Eye (tissue), 1 donor: ENCODE measurements around the gene PROC.
"Not testable (repeated sequence)": the region's sequence is repeated elsewhere in the genome, so short reads cannot be mapped to it uniquely, and the experiment has no call there.

Experiments used
- DNase-seq: peaks from one replicate; pipeline ENCODE4 v3.0.0-alpha.2; 2015

PROC gene

GRCh38 chr2:127428057-127428814, 10.0 kb downstream of the PROC start:
- no peak for DNase-seq

GRCh38 chr2:127428815-127429109, 10.5 kb downstream of the PROC start:
- DNase-seq = no peak

GRCh38 chr2:127429291-127429690, 11.1 kb downstream of the PROC start:
- DNase-seq = no peak

GRCh38 chr2:127429844-127430425, 11.7 kb downstream of the PROC start:
- DNase-seq = no peak

GRCh38 chr2:127431408-127432023, 13.3 kb downstream of the PROC start:
- DNase-seq = no peak

DNA sequence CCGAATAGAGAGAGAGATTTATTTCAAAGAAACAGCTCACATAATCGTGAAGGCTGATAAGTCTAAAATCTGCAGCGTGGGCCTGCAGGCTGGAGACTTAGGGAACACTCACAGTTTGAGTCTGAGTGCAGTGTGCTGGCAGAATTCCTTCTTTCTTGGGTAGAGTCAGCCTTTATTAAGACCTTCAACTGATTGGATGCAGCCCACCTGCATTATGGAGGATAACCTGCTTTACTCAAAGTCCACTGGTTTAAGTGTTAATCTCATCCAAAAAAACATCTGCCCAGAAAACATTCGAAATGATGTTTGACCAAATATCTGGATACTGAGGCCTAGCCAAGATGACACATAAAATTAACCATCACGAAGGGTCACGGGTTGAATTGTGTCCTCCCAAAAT, 16.3 kb downstream of the PROC start:
- no peak for DNase-seq

DNA sequence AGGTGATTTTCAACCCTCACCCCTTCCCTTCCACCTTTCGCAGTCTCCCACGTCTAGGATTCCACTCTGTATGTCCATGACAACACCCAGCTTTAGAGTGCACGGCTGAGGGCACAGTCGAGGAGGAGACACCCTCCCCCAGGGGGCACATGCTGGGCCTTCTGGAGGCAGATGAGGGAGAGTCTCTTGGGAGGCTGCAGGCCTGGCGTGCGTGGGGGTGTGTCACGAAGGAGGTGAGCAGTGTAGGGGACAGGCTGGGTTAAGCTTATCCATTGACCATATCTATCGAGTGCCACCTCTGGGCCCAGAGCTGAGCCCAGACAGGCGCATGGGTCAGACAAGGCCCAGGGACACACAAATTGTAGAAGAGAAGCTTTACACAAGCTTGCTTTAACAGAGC, 18.8 kb downstream of the PROC start:
- no peak for DNase-seq

DNA sequence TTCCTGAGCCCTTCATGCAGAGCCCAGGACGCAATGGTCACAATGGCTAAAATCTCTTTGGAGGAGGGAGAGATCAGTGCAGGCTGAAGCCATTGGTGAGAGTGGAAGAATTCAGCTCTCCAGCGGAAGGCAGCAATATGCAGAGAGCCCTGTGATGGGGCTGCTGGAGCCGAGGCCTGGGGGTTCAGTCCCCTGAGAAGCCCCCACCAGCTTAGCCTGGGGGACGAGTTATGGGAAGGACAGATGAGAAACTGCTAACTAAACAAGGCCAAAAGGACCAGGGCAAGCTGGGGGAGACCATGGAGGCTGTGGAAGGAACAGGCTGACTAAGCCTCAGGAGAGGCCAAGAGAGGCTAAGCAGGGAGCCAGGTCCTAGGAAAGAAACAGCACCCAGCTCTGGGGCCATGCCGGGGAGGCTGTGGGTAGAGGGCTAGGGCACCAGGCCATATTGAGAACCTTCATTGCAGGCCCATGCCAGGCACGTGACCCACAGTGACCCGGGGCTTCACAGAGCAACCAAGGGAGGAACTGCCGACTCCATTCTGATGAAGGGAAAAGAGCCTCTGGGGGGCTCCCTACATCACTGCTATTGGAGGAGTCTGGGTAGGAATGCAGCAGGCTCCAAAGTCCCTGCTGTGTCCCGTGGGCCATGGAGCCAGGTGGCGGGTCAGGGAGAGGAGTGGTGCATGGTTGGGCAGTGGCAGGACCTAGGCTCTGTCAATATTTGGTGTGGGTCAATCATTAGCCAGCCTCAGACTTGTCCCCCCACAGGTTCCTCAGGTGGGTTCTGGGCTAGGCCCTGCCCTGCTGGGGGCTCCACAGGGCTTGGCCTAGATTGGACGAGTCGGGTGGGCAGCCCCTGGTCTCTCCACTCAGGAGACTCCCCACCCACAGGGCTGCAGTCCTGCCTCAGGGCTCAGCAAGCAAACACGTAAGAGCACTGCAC, 19.8 kb downstream of the PROC start:
- DNase-seq = no peak

GRCh38 chr2:127439343-127439742, 21.1 kb downstream of the PROC start:
- DNase-seq = no peak

DNA sequence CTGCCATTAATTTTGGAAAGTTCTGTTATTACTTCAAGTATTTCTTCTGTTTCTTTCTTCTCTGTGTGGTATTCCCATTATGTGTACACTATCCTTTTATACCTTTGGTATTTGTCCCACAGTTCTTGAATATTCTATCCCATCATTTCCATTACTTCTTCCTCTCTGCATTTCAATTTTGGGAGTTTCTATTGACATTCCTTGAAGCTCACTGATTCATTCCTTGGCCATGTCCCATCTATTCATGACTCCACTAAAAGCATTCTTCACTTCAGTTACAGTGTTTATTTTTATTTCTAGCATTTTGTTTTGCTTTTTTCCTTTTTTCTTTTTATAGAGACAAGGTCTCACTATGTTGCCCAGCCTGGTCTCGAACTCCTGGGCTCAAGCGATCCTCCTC, 30.3 kb downstream of the PROC start:
- no peak for DNase-seq

DNA sequence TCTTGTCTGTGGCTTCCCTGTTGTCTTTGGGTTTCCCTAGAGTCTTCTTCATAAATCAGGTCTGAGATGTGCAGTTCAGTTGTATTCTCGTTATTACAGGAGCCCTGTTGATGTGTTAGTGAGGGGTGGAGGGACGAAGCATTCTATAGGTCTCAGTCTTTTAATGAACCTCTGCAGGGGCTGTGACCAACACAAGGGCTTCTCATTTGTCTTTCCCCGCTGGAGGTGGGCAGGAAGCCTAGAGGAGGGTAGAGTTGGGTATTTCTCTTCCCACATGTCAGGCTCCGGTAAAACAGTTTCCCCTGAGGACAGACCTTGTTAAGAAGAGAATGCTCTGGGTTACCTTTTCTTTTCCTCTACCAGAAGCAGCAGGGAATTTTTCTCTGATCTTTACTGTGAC, 31.2 kb downstream of the PROC start:
- DNase-seq = no peak

DNA sequence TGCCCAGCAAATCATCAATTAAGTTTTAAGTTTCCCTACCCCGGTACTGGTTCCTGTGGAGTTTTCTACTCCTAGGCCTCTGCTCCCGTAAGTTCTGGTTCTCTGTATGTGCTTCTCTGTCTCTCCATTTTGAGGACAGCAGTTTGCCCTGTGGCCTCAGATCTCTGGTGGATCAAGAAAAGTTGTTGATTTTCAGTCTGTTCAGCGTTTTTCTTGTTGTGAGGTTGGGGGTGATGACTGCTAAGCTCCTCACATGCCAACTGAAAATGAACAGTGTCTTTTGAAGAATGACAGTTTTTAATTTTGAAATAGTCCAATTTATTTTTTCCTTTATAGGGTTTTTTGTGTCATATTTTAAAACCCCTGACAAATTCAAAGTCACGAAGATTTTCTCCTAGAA, 31.7 kb downstream of the PROC start:
- no peak for DNase-seq

DNA sequence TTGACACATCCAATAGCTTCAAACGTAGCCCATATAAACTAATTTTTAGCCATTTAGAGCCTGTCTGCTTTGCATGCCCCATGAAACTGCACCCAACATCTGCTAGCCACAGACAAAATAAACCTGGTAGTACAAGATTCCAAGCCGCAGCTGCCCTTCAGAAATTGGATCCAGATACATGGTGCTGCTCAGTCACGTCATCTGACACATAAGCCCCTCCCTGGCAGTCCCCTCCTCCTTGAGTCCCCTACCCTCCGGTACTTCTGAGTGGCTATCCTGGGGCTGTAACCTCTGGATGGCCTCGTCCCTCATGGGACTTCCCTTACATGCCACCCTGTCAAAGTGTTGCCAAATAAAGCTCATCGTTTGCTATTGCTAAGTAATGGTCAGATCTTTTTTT, 33.8 kb downstream of the PROC start:
- peak; percentile 26 for DNase-seq

DNA sequence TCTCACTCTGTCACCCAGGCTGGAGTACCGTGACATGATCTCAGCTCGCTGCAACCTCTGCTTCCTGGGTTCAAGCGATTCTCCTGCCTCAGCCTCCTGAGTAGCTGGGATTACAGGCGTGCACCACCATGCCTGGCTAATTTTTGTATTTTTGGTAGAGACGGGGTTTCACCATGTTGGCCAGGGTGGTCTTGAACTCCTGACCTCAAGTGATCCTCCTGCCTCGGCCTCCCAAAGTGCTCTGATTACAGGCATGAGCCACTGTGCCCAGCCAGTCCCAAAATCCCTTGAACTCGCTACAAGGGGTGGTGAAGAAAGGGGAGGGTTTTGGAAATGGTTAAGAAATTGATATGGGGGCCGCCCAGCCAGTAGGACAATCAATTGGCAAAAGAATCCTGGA, 34.2 kb downstream of the PROC start:
- DNase-seq = not testable (repeated sequence)

DNA sequence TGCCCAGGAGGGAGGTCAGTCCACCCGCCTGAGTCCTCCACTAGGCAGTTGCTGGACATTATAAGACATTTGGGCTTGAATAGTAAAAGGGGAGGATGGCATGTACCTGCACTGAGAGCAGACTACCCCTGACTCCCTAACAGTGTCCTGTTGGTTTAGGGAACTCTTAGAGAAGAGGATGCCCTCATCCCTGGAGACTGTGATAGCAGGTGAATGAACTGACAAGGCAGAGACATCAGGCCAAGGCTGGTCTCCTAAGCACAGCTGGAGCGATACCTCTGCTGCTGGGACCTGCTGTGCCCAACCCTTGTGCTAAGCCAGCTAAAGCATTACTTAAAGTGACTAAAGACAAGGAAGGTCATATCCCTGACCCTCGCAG, 34.8 kb downstream of the PROC start:
- DNase-seq = no peak

- DNase-seq = no peak
Measured at GRCh38 chr2:127453392-127454171, 35.4 kb downstream of the PROC start.

DNA sequence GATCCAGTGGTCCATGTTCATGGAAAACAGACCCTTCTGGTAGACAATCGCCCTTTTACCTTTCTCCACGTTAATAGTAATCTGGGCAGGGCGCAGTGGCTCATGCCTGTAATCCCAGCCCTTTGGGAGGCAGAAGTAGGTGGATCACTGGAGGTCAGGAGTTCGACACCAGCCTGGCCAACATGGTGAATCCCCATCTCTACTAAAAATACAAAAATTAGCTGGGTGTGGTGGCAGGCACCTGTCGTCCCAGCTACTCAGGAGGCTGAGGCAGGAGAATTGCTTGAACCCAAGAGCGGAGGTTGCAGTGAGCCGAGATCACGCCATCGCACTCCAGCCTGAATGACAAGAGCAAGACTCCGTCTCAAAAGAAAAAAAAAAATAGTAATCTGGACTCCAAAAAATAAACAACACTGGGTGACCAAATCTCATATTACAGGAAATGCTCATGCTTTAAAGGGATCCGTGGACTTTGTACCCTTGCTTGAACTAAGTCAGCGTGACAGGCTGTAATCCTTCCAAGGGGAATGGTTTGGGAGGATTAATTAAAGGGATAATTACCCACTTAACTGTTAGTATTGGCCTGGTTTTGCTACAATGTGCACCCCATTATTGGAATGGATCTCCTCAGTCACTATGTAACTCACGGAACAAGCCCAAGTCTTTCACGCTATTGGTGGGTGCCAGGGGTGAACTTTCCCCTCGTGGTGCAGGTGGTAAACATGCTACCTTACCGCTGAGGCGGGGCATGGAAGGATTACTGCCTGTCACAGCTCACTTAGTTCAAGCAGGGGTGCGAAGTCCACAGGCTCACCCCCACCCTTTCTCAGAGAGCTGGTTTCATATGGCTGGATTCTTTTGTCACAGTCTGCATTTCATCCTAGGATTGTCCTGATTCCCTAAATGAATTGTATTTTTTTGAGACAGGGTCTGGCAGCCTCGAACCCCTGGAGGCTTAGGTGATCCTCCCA, 36.7 kb downstream of the PROC start:
- peak; percentile 67 for DNase-seq

GRCh38 chr2:127455566-127456493, 37.6 kb downstream of the PROC start:
- peak; percentile 86 for DNase-seq

GRCh38 chr2:127456960-127457359, 38.7 kb downstream of the PROC start:
- DNase-seq = no peak

- no peak for DNase-seq
Measured at GRCh38 chr2:127462461-127462860, 44.2 kb downstream of the PROC start.
